Measurements from ENCODE around the gene DDAH1.

GRCh38 chr1:85278853-85279314 is 186.1 kb downstream of the DDAH1 start:
- no peak for TF ChIP-seq POLR2A (IDR thresholded peaks at IDR 0.05)
- TF ChIP-seq, protein P1, sequence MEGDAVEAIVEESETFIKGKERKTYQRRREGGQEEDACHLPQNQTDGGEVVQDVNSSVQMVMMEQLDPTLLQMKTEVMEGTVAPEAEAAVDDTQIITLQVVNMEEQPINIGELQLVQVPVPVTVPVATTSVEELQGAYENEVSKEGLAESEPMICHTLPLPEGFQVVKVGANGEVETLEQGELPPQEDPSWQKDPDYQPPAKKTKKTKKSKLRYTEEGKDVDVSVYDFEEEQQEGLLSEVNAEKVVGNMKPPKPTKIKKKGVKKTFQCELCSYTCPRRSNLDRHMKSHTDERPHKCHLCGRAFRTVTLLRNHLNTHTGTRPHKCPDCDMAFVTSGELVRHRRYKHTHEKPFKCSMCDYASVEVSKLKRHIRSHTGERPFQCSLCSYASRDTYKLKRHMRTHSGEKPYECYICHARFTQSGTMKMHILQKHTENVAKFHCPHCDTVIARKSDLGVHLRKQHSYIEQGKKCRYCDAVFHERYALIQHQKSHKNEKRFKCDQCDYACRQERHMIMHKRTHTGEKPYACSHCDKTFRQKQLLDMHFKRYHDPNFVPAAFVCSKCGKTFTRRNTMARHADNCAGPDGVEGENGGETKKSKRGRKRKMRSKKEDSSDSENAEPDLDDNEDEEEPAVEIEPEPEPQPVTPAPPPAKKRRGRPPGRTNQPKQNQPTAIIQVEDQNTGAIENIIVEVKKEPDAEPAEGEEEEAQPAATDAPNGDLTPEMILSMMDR (IDR thresholded peaks at IDR 0.05) = no peak
